Coronary artery (tissue), 2 donors: ENCODE results near the gene MATCAP1.

Source experiments
- DNase-seq: peaks from one replicate; pipeline ENCODE4 v3.0.0-alpha.2; 2017; ENCODE audit warnings: low spot score
- H3K27ac ChIP-seq, 2 donors: fragments of 200-600 bp; sonication (generic); one replicate each; pipeline ENCODE4 v1.5.1; 2016 to 2019
- H3K4me3 ChIP-seq: fragments of 200-600 bp; sonication (generic); 2 replicates; pipeline ENCODE4 v1.5.1; 2016; ENCODE audit warnings: mild to moderate bottlenecking, moderate library complexity
- TF ChIP-seq, protein P1 (sequence below): fragments of 200-600 bp; sonication (generic); IDR thresholded peaks from one replicate; pipeline ENCODE4 v1.5.1; 2019; ENCODE audit warnings: antibody characterized with exemption

Gene MATCAP1

DNA sequence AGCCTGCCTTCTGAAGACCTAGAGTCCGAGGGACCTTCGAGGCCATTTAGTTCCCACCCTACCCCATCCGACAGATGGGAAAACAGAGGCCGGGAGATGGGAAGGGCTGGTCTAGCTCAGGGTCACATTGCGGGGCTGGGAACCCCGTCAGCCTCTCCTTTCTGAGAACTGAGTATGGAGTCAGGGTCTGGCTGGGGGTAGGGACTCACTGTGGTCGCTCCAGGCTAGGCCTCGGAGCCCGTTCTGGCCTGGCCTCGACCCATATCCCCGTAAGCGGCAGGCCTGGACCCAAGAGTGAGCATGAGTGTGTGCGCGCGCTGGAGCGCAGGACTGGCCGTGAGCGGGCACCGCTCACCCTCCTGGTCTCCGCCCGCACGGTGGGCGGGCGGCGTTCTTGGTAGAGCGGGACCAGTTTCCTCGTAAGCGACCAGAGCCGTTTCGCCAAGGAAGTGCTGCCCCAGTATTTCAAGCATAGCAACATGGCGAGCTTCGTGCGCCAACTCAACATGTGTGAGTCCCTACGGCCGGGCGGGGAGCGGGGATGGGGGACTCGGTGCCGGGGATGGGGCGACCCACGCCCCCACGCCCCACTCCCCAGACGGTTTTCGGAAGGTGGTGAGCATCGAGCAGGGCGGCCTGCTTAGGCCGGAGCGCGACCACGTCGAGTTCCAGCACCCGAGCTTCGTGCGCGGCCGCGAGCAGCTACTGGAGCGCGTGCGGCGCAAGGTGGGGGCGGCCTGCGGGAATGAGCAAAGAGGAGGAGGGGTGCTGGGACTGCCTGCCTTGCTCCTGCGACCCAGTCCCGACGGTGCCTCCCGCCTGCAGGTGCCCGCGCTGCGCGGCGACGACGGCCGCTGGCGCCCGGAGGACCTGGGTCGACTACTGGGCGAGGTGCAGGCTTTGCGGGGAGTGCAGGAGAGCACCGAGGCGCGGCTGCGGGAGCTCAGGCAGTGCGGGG is 18.4 kb downstream of the MATCAP1 start:
- peak overlapping the region; percentile 63 to 91 for H3K27ac ChIP-seq
- peak overlapping the region; percentile 69 for H3K4me3 ChIP-seq
- TF ChIP-seq, protein P1, sequence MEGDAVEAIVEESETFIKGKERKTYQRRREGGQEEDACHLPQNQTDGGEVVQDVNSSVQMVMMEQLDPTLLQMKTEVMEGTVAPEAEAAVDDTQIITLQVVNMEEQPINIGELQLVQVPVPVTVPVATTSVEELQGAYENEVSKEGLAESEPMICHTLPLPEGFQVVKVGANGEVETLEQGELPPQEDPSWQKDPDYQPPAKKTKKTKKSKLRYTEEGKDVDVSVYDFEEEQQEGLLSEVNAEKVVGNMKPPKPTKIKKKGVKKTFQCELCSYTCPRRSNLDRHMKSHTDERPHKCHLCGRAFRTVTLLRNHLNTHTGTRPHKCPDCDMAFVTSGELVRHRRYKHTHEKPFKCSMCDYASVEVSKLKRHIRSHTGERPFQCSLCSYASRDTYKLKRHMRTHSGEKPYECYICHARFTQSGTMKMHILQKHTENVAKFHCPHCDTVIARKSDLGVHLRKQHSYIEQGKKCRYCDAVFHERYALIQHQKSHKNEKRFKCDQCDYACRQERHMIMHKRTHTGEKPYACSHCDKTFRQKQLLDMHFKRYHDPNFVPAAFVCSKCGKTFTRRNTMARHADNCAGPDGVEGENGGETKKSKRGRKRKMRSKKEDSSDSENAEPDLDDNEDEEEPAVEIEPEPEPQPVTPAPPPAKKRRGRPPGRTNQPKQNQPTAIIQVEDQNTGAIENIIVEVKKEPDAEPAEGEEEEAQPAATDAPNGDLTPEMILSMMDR, result no peak
- DNase-seq, result no peak

DNA sequence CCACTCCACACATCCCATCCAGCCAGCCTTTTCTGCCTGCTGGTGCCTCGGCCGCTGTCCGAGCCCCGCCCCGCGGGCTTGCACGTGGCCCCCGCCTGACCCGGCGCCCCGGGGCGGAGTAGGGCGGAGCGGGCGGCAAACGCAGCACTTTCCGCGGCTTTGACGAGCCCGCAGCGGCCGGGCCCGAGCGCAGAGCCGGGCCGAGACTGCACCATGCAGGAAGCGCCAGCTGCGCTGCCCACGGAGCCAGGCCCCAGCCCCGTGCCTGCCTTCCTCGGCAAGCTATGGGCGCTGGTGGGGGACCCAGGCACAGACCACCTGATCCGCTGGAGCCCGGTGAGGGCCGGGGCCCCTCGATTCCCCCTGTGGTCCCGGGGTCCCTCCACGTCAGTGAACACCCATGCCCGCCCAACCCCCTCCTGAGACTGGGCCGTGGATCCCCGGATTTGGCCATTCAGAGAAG is 19.1 kb downstream of the MATCAP1 start, which contains the start of gene HSF4:
TSS of gene HSF4 (plus strand) at position 147 of the 463 bp plus-strand sequence. CDS start at position 214, 67 bp downstream.
- Histone ChIP-seq H3K4me3 (peak within 1 kb of the TSS; percentile 69), H3K27ac (peak within 1 kb of the TSS; percentile 63 to 91)
- TF ChIP-seq, protein P1, result no peak
- no peak for DNase-seq

DNA sequence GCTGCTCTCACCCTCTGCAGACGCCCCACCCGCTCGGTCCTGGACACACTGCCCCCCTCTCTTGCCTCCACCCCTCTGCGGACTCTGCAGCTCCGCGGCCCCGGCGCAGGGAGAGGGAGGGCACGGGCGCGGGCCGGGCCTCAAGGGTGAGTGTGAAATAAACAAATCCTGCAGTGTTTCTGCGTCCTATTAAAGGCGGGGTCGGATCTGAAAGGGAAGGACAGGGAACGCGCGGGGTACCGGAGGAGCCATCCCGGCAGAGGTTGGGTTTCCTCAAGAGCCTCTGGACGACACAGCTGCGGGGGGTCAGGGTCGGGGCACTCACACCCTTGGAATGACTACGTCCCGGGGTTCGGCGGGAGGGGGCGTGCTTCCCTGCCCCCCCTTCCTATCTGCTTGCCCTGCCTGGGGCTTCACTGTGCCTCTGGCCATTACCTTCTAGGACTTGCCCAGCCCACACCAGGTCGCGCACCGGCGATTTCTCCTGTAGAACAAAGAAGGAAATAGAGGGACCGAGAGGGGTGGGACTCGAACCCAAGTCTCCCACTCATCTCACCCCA is 19.7 kb downstream of the MATCAP1 start:
- DNase-seq, result no peak
- Histone ChIP-seq H3K4me3 (peak overlapping the region; percentile 69), H3K27ac (peak overlapping the region; percentile 50 to 91)
- TF ChIP-seq, protein P1, result no peak

DNA sequence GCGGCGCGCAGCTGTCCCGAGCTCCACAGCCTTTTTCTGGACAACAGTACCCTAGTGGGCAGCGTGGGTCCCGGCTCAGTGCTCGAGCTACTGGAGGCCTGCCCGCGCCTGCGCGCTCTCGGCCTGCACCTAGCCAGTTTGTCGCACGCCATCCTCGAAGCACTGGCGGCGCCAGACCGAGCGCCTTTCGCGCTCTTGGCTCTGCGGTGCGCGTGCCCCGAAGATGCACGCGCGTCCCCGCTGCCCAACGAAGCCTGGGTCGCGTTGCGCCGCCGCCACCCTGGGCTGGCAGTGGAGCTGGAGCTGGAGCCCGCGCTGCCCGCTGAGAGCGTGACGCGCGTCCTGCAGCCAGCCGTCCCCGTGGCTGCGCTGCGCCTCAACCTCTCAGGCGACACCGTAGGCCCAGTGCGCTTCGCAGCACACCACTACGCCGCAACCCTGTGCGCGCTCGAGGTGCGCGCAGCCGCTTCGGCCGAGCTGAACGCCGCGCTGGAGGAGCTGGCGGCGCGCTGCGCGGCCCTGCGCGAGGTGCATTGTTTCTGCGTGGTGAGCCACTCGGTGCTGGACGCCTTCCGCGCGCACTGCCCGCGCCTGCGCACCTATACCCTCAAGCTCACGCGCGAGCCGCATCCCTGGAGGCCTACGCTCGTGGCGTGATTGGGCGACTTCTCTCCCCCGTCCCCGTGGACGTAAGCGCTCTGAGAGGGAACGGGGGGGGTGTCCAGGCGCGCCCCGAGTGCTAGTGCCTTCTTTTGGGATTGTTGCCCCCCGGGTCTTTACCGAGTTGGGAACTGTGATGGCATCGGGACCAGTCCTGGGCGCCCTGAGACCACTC is 20.4 kb downstream of the MATCAP1 start:
- TF ChIP-seq, protein P1, result no peak
- Histone ChIP-seq H3K4me3 (peak overlapping the region; percentile 69), H3K27ac (peak overlapping the region; percentile 50 to 91)
- DNase-seq, result peak; percentile 86

DNA sequence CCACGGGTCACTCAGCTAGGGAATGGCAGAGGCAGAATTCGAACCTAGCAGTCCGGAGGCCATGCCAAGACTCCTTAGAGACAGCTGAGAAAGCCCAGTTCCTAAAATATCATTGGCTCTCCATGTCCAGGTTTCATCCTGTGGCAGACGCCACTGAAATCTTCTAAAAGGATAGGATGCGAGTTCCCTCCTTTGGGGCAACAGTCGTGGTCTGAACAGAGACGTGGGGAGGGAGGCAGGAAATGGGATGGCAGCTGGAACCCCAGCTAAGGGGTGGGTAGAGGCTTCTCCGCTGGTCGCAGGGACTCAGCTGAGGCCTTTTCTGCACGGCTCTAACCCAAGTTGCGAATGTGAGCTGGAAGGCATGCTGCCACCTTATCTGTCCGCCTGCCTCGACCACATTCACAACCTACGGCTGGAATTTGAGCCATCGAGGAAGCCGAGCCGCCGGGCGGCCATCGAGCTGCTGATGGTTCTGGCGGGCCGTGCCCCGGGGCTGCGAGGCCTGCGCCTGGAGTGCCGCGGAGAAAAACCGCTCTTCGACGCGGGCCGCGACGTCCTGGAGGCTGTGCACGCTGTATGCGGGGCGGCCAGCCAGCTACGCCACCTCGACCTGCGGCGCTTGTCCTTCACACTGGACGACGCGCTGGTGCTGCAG is 21.1 kb downstream of the MATCAP1 start:
- peak overlapping the region; percentile 50 to 91 for H3K27ac ChIP-seq
- H3K4me3 ChIP-seq, result peak overlapping the region; percentile 69
- TF ChIP-seq, protein P1, result no peak
- no peak for DNase-seq

DNA sequence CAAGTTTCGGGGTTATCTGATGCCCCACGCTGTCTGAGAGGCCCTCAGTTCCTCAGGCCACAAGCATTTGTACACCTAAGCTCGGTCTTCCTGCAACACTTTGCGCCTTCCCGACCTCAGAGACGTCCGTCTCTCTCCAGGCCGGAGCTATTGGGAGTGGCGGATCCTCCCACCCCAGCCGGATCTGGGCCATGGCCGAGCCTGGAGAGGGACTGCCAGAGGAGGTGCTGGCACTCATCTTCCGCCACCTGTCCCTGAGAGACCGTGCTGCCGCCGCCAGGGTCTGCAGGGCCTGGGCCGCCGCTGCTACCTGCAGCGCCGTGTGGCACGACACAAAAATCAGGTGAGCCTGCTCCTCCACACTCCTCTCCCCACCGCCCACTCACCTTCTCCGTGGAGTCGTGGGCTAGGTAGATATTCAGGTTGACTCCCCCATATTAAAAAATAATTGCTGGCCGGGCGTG is 22.1 kb downstream of the MATCAP1 start:
- Histone ChIP-seq H3K4me3 (peak overlapping the region; percentile 82), H3K27ac (no peak overlapping the region)
- DNase-seq, result peak; percentile 75
- TF ChIP-seq, protein P1, result no peak
